ENCODE data around the gene KCNIP1. TPM values are rescaled to one million over a fixed set of nuclear protein-coding genes. Genes with fewer than 3 reads are reported as not detected.

The KCNIP1 gene
- total RNA-seq, 2 experiments from 2014 or later = not detected

- POLR2A ChIA-PET = no interaction called here
These were observed 22.0 kb upstream of the KCNIP1 start for GRCh38 chr5:170481849-170482248.

GRCh38 chr5:170482511-170482910 lies 21.3 kb upstream of the KCNIP1 start:
- ChIA-PET POLR2A (no interaction called here), CTCF (interaction anchor here (0.5 kb wide), 1 partner anchor 859 kb away, joined by 4 read pairs; no protein-coding TSS in a partner anchor)

More at GRCh38 chr5:170481849-170482248, 22.0 kb upstream of the KCNIP1 start:
- CTCF ChIA-PET = no interaction called here

- CTCF ChIA-PET = no interaction called here
- POLR2A ChIA-PET = no interaction called here
These were observed 19.9 kb upstream of the KCNIP1 start for GRCh38 chr5:170483701-170484458.

- ChIA-PET POLR2A (no interaction called here), CTCF (no interaction called here)
These were observed 19.4 kb upstream of the KCNIP1 start for GRCh38 chr5:170484459-170484831.

DNA sequence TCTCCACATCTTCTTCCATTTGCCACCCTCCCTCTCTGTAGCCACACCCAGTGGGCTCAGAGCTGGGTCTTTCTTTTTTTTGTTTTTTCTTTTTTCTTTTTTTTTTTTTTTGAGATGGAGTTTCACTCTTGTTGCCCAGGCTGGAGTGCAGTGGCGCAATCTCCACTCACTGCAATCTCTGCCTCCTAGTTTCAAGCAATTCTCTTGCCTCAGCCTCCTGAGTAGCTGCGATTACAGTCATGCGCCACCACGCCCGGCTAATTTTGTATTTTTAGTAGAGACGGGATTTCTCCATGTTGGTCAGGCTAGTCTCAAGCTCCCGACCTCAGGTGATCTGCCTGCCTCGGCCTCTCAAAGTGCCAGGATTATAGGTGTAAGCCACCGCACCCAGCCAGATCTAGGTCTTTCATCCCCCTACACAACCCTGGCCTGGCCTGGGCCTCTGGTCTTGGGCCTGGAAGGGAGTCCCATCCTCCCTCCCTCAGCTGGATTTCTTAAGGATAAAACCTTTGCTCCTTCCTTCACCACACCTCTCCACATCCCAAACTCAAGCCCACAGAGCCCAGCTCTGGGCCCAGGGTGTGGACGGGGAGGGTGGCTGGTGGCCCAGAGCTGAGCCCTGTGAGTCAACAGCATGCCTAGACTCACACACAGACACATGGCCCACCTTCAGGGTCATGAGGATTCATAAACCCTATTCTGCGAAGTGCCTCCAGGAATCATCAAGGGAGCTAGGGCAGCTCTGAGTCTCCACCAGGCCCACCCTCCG lies 18.8 kb upstream of the KCNIP1 start:
- POLR2A ChIA-PET = no interaction called here
- CTCF ChIA-PET = interaction anchor here (1.5 kb wide), 1 partner anchor 50 kb away, joined by 5 read pairs; no protein-coding TSS in a partner anchor

- CTCF ChIA-PET = interaction anchor here (1.5 kb wide), 1 partner anchor 50 kb away, joined by 5 read pairs; no protein-coding TSS in a partner anchor
These were observed 18.3 kb upstream of the KCNIP1 start for GRCh38 chr5:170485616-170485911.

DNA sequence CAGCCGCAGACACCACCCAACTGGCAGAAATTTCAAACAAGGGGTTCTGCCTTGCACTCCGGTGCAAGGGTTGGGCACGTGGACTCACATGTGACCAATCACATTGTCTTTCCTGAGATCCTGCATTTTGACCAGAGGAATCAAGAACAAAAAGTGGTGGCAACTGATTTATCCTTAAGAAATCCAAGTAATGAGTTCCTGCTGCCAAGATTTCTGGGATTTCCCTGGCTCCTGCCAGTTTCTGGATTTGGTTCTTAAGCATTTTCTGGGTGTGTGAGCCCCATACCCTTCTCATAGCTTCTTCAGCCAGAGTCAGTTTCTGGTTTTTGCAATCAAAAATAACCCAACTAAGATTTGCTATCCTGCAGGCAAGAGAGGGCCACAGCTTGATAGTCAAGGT lies 17.4 kb upstream of the KCNIP1 start:
- CTCF ChIA-PET = interaction anchor here (1.5 kb wide), 1 partner anchor 51 kb away, joined by 5 read pairs; no protein-coding TSS in a partner anchor
- POLR2A ChIA-PET = no interaction called here

More at GRCh38 chr5:170485616-170485911, 18.3 kb upstream of the KCNIP1 start:
- POLR2A ChIA-PET = no interaction called here

DNA sequence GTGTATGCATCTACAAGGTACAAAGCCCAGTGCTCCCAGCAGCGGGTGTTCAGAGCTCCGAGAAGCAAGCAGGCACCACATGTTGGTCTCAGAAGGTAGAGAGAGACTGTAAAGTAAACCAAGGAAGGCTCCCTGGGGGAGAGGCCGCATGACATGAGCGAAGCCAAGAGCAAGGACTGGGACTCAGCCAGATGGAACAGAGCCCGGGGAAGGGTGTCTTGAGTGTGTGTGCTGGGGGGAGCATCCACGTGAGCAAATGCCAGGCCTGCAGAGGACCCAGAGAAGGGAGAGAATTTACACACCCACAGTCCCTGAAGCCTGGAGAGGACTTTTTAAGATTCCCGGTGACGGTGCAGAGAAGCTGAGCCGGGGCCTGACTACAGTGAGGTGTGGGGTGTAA lies 15.2 kb upstream of the KCNIP1 start:
- ChIA-PET CTCF (no interaction called here), POLR2A (no interaction called here)

GRCh38 chr5:170489199-170489598 lies 14.6 kb upstream of the KCNIP1 start:
- ChIA-PET CTCF (no interaction called here), POLR2A (no interaction called here)

DNA sequence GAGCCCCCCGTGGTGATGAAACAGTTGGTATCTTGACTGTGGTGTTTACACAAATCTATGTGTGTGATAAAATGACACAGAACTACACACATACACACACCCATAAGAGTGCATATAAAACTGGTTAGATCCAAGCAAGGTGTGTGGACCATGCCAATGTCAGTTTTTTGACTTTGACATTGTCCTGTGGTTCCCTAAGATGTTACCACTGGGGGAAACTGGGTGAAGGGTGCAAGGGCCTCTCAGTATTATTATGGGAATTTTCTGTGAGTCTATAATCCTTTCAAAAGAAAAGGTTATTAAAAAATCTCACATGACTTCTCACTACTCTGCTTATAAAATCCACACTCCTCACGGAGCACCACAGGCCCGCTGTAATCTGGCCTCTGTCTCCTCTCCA lies 13.4 kb upstream of the KCNIP1 start:
- ChIA-PET CTCF (no interaction called here), POLR2A (no interaction called here)

DNA sequence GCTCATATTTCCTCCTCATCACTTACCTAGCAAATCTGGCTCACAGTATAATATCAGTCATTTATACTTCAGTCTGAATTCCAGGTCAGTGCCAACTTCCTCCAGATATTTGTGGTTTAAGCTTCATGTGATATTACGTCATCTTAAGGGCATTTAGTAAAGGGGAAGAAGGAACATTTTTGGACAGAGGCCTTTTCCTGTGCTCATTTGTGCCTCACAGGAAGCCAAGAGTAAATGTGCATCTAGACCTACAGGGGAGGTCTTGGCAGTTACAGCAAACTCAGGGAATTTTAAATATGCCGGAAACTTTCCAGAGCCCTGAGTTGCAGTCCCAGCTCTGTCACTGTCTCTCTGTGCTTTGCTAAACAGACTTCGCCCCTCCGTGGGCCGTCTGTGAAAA lies 12.3 kb upstream of the KCNIP1 start:
- POLR2A ChIA-PET = no interaction called here
- CTCF ChIA-PET = no interaction called here

GRCh38 chr5:170493028-170493820 lies 10.6 kb upstream of the KCNIP1 start:
- CTCF ChIA-PET = interaction anchor here (0.5 kb wide), 1 partner anchor 194 kb away, joined by 3 read pairs; no protein-coding TSS in a partner anchor
- POLR2A ChIA-PET = no interaction called here

DNA sequence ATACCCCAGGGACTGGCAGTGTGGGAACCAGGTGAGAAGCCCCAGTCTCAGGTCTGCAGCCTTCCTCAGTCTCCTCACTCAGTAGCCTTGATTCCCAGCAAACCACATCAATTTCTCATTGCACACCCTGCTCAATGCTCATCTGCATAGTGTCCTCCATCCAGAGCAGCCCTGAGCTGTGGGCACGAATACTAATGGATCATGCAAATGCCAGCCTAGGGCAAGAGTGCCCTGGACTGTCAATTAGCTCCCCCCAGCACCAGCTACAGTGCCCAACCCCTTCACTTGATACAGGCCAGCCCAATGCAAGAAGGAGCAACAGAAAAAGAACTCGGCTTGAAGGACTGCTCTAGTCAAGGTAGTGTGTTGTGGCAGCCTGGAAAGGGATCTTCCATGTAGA lies 9.8 kb upstream of the KCNIP1 start:
- CTCF ChIA-PET = no interaction called here
- POLR2A ChIA-PET = no interaction called here

GRCh38 chr5:170495825-170496661 lies 7.8 kb upstream of the KCNIP1 start:
- ChIA-PET CTCF (no interaction called here), POLR2A (no interaction called here)

- ChIA-PET POLR2A (no interaction called here), CTCF (no interaction called here)
These were observed 7.2 kb upstream of the KCNIP1 start for GRCh38 chr5:170496662-170497028.

- ChIA-PET CTCF (no interaction called here), POLR2A (no interaction called here)
These were observed 6.3 kb upstream of the KCNIP1 start for GRCh38 chr5:170497311-170498038.

GRCh38 chr5:170498811-170499351 lies 4.9 kb upstream of the KCNIP1 start:
- CTCF ChIA-PET = no interaction called here

GRCh38 chr5:170499621-170500020 lies 4.2 kb upstream of the KCNIP1 start:
- ChIA-PET CTCF (no interaction called here), POLR2A (no interaction called here)

More at GRCh38 chr5:170498811-170499351, 4.9 kb upstream of the KCNIP1 start:
- POLR2A ChIA-PET = no interaction called here

DNA sequence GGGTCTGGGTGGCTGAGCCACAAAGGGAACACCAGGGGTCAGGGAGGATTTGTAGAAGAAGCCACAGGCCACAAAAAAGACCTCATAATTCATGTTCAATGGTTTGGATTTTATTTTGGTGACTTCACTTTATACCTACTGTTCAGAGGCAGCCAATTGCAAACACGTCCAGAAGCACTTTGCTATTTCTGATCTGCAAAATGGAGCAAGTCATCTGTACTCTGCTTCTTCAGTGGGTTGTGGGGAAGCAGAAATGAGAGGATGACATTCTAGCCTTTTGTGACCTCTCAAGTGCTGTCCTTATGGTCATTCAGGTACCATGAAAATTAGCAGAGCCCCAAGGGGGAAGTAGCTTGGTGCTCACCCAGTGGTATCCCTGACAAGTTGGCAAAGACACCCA lies 2.5 kb upstream of the KCNIP1 start:
- CTCF ChIA-PET = no interaction called here
- POLR2A ChIA-PET = no interaction called here
